ENCODE results near the gene BLNK.
"Not testable (repeated sequence)": the region's sequence is repeated elsewhere in the genome, so short reads cannot be mapped to it uniquely, and the experiment has no call there.

BLNK gene

DNA sequence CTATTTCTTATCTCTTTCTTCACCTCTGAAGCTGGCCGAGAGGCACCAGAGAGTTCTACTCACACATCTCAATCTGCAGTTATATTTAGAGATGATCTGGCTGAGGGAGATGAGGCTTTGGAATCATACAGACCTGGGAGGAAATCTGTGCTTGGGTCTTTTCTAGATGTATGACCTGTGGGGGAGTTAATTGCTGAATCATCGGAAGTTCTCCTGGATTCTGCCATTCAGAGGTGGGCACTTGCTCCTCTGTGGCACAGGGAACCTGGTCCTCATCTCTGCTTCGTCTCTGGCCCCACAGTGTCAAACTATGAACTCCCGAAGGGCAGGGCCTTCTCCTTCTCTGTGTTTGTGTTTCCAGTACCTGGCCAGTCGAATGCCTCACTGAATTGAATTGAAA is 52.5 kb downstream of the BLNK start:
- DNase-seq, result no peak

DNA sequence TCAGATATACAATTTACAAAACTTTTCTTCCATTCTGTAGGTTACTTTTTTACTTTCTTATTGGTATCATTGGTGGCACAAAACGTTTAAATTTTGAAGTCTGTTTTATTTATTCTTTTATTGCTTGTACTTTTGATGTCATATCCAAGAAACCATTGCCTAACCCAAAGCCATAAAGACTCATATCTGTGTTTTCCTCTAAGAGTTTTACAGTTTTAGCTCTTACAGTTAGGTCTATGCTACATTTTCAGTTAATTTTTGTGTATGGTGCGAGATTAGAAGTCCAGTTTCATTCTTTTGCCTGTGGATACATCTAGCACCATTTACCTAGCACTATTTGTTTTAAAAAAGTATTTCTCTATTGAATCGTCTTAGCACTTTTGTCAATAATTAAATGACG is 53.7 kb downstream of the BLNK start:
- DNase-seq, result no peak

DNA sequence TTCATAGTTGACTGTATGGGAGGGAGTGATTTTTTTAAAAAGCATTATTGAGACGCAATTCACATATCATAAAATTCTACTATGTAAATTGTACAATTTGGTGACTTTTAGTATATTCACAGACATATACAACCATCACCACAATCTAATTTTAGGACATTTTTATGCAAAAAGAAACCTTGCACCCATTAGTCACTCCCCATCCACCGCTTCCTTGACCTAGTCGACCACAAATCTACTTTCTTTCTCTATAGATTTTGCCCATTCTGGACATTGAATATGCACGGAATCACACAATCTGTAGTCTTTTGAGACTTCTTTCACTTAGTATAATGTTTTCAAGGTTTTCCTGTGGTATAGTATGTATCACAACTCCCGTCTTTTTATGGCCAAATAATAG is 54.6 kb downstream of the BLNK start:
- no peak for DNase-seq

DNA sequence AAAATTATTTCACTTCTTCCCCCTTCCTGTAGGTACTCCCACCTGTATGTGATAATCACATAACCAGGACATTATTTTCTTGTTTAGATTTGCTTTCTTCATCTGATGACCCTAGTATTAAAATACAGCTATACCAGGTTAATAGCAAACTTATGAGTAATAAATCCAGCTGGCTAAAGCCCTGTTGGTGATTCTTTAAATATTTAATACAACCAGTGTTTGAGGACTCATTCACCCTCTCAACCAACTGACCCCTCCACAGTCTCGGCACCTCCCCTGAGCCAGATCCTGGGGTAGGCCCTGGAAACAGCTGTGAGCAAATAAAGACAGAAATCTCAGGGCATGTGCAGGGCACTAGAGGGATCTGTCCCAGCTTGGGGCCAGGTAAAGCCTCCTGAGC is 58.5 kb downstream of the BLNK start:
- DNase-seq, result no peak

DNA sequence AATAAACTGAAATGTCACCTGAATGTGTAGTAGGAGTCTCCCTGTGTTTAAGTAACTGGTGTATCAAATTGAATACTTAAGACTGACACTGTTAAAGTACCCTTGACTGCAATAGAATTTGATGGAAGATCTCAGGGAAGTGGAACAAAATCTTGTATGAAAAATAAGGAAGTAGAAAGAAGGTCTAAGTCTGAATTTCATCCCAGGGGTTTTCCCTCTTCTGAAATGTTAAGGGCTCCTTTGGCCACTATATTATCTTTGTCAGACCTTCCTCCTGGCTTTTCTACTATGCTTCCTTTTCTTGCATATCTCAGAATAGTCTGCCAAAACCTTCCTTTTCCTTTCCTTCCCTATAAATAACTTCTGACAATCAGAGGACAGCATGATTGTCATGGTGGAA is 59.6 kb downstream of the BLNK start:
- DNase-seq, result no peak

DNA sequence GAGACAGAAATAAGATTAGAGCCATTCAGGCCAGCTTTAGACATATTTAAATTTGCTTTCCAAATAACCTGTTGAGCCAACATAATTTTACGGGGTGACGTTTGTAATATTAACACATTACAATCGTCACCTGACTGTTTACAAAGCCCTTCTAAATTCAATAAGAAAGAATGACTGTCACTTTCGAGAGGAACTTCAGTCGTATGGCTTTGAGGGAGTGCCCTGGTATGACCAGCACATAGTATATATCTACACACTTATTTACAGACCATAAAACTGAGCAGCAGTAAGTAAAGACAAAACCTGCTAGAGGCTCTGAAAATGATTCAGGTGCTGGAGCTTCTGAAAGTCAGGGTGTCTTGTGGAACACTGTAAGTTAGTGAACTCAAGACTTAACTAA is 62.4 kb downstream of the BLNK start:
- no peak for DNase-seq

DNA sequence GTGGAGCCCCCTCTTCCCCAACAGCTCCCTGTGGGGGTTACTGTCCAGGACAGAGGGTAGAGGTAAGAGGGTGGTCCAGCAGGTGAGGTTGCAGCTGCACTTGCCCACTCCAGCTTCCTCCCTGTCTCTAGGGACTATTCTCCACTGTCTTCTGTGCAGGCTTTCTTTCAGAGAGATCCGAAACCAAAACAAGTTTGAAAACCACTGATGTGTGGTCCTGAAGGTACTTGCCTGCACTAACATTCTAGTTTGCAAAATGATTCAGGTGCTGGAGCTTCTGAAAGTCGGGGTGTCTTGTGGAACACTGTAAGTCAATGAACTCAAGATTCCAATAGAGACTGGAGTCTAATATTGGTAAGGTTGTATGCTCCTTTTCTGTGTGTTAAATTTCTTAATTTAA is 63.1 kb downstream of the BLNK start:
- no peak for DNase-seq

DNA sequence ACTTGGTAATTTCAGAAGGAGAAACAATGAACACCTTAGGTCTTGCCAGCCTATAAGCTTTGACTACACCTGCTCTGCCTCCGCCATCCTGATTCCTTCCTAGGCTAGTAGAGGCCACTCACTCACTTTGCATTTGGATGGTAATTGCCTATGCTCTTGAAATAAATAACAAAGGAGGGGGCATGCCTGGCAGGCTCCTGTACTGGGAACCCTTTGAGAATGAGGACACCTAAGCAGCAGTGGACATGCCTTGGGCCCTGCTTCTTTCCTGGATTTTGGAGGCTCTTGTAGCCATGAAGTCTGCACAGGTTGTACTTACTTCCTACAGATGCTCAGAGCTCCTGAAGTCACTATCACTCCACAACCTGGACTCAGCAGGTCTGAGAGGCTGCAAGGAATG is 65.8 kb downstream of the BLNK start:
- DNase-seq, result no peak

DNA sequence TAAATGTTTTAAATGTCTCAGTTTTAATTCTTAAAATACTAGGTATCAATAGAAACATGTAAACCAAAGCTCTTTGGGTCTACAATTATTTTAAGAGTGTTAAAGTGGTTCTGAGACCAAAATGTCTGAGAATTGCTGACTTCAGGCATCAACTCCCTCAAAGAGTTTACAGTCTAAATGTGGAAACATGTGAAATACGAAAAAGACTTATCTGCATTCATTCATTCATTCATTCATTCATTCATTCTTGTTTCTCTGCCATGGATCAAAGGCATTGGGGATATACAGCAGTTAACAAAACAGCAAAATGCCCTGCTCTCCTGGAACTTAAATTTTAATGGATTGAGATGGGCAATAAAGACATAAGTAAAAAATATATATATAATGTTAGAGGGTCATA is 69.8 kb downstream of the BLNK start:
- no peak for DNase-seq

DNA sequence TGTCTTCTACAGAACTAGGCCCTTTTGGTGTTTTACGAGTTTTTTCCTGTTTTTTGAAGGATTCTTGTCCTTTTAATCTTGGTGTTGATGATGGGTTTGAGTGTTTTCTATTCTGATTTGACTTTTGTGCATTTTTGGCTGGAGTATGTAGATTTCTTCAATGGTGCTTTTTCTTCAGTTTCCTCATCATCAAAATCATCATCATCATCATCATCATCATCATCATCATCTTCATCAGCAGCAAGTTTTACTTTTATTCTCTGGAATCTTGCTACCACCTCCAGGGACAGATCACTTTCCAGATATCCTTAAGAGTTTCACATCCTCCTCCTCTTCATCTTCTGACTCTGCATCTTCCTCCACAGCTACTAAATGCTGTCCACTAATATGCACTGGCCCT is 81.9 kb downstream of the BLNK start:
- DNase-seq, result not testable (repeated sequence)

DNA sequence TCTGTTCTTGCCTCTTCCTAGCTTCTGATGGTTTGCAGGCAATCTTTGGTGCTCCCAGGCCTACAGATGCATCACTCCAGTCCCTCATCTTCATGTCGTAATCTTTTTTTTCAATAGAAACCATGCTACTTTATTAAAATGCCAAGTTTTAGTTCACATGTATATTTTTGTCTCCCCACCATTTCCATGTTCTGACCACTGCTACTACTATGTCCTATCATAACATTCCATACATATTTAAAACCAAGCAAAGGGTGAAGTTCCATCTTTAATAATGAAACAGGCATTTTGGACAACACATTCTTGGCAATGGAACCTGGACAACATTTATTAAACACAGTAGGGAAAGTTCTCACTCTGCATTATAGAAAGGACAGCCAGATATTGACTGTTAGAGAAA is 82.5 kb downstream of the BLNK start:
- no peak for DNase-seq

DNA sequence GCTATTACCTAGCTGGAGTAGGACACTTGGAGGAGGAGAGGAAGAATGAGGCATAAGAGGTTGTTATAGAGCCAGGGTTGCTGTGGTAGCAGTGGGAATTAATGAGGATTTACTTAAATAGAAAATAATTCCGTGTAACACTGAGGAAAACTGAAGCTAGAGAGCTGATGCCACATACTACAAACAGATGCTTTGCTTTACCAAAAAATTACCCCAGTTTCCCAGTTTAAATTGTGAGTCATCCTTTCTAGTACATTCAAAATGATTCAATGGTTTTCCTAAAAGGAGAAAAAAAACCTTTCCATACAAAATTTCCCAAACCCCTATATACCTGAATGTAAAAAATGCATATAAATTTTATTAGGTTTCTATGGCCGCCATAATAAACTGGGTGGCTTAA is 82.9 kb downstream of the BLNK start:
- DNase-seq, result no peak

DNA sequence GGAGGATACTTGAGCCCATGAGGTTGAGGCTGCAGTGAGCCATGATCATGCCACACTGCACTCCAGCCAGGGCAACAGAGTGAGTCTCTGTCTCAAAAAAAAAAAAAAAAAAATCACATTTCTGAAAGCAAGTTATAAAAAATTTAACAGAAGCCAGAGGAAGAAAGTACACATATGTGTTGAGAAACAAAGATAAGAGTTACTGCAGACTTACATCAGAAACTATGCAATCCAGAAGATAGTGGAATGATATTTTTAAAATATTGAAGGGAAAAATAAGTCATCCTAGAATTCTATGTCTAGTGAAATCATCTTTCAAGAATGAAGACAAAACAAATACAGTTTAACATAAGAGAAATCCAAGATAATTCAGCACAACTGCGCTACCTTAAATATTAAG is 94.4 kb downstream of the BLNK start:
- no peak for DNase-seq

DNA sequence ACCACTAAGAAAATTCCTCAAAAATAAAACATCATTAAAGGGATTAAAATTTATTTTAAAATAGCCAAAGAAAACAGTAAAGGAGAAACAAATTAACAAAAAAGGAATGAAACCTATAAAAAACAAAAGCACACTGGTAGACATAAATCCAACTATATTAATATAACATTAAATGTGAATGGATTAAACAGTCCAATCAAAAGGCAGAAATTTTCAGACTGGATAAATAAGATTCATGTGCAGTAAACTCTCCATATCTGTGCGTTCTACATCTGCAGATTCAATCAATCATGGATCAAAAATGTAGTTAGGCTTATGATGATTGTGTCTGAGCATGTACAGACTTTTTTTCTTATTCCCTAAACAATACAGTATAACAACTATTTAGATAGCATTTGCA is 98.7 kb downstream of the BLNK start:
- no peak for DNase-seq

DNA sequence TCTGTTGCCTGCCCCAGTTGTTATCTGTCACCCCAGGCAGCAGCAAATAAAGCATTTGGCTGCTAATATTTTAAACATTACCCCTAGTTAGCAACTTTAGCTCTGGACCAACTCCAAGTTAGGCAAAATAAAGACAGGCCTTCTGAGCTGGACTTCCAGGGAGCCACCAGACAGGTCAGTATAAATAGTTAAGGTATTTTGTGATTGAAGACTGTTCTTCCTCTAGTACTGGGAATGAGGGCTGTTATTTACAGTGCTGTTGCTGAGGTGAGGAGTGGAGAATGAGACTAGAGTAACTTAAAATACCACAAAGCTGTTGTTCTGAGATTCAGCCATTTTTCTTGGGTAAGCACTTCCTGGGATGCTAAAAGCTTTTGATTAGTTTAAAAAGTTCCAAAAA is 101.1 kb downstream of the BLNK start:
- DNase-seq, result no peak

DNA sequence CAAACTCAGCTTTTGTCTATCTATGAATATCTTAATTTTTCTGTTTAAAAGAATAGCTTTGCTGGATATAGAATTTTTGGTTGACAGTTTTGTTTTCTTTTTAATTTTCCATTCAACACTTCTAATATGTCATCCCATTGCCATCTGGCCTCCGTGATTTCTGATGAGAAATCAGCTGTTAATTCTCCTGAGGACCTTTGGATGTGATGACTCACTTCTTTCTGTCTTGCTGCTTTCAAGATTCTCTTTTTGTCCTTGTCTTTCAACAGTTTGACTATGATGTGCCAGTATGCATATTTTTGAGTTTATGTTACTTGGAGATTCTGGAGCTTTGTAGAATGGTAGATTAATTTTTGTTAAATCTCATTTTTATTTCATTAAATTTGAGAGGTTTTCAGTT is 102.8 kb downstream of the BLNK start:
- no peak for DNase-seq

DNA sequence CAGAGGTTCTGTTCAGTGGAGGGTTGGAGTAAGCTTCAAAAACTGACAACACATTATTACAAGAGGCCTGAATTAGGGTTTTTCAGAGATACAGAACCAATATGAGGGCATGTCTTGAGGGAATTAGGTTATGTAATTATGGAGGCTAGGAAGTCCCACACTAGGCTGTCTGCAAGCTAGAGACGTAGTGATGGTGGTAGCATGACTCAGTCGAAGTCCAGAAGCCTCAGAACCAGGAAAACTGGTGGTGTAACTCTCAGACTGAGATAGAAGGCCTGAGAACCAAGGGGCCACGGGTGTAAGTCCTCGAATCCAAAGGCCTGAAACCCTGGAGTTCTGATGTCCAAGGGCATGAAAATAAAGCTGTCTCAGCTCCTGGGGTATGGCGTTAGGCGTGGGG is 105.6 kb downstream of the BLNK start:
- no peak for DNase-seq

DNA sequence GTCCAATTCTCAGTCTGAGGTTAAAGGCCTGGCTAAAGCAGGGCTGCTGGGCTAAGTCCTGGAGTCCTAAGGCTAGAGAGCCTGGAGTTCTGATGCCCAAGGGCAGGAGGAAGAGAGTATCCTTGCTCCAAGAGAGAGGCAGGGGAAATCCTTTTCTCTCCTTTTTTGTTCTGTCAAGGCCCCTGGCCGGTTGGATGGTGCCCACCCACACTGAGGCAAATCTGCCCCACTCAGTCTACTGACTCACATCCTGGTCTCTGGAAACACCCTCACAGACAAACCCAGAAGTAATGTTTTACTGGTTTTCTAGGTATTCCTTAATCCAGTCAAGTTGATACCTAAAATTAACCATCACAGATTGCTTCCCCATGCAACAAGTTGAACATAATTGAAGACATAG is 118.3 kb downstream of the BLNK start:
- no peak for DNase-seq

DNA sequence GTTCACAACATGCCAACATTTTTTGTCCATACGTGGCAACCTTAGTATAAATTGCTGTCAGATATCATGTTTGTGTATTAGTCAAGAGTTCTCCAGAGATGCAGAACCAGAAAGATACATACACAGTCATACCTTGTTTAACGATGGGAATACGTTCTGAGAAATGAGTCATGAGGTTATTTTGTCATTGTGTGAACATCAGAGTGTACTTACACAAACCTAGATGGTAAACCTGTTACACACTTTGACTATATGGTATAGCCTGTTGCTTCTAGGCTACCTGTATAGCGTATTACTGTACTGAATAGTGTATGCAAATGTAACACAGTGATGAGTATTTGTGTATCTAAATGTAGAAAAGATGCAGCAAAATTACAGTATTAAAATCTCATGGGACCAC is 118.9 kb downstream of the BLNK start:
- DNase-seq, result no peak

Data from T-helper 9 cell (primary cell).